Stimulated activated CD4-positive, alpha-beta T cell treated with anti-CD3 and anti-CD28 coated beads, Interleukin-12 subunit alpha, Interleukin-12 subunit beta, amount 100 ng/mL, for 48 hours (primary cell): ENCODE measurements around the gene EPHX1.
"Not testable (repeated sequence)": the region's sequence is repeated elsewhere in the genome, so short reads cannot be mapped to it uniquely, and the experiment has no call there.

Experiments
- DNase-seq, 3 donors: peaks; one replicate each; pipeline ENCODE4 v3.0.0-alpha.2; 2020; ENCODE audit warnings: low read depth in 2 of 3, low spot score in 1 of 3

Gene EPHX1

GRCh38 chr1:225809842-225810578 is at the start of gene EPHX1:
Gene EPHX1 (plus strand): TSS chr1:225810124. CDS start chr1:225828730, 18,606 bp downstream.
- peak; percentile 50 to 74 (median 67) for DNase-seq

- no peak for DNase-seq
Measured at GRCh38 chr1:225760531-225760930, 49.4 kb upstream of the EPHX1 start.

- not testable (repeated sequence) for DNase-seq
Measured at GRCh38 chr1:225761395-225761794, 48.5 kb upstream of the EPHX1 start.

- DNase-seq, result no peak
Measured at GRCh38 chr1:225762002-225762441, 47.9 kb upstream of the EPHX1 start.

GRCh38 chr1:225762444-225762843 is 47.5 kb upstream of the EPHX1 start:
- no peak for DNase-seq

- DNase-seq, result no peak
Measured at GRCh38 chr1:225763716-225764548, 46.0 kb upstream of the EPHX1 start.

- DNase-seq, result no peak
Measured at GRCh38 chr1:225765982-225766674, 43.8 kb upstream of the EPHX1 start.

GRCh38 chr1:225766967-225767633 is 42.8 kb upstream of the EPHX1 start:
- DNase-seq, result no peak

GRCh38 chr1:225767634-225768540 is 42.0 kb upstream of the EPHX1 start:
- DNase-seq, result no peak

GRCh38 chr1:225768662-225769426 is 41.1 kb upstream of the EPHX1 start:
- DNase-seq, result no peak

GRCh38 chr1:225769687-225770086 is 40.2 kb upstream of the EPHX1 start:
- DNase-seq, result no peak

GRCh38 chr1:225770561-225771248 is 39.2 kb upstream of the EPHX1 start:
- DNase-seq, result no peak

GRCh38 chr1:225771661-225772322 is 38.1 kb upstream of the EPHX1 start:
- no peak for DNase-seq

- DNase-seq, result peak in 2 of 3 donors; percentile 19 to 21
Measured at GRCh38 chr1:225772323-225772768, 37.6 kb upstream of the EPHX1 start.

- DNase-seq, result no peak
Measured at GRCh38 chr1:225772848-225773247, 37.1 kb upstream of the EPHX1 start.

- no peak for DNase-seq
Measured at GRCh38 chr1:225774281-225775147, 35.4 kb upstream of the EPHX1 start.

GRCh38 chr1:225776294-225776693 is 33.6 kb upstream of the EPHX1 start:
- DNase-seq, result no peak
